ENCODE measurements around the gene RAPSN.

Gene RAPSN

GRCh38 chr11:47448566-47449427 is at the start of gene RAPSN:
Gene RAPSN (minus strand): TSS chr11:47449136. CDS start chr11:47448964, 172 bp downstream.
- no peak for DNase-seq (ENCODE audit: low read depth, low spot score)

GRCh38 chr11:47498149-47498548 is 49.2 kb upstream of the RAPSN start:
- no peak for DNase-seq (ENCODE audit: low read depth, low spot score)

DNA sequence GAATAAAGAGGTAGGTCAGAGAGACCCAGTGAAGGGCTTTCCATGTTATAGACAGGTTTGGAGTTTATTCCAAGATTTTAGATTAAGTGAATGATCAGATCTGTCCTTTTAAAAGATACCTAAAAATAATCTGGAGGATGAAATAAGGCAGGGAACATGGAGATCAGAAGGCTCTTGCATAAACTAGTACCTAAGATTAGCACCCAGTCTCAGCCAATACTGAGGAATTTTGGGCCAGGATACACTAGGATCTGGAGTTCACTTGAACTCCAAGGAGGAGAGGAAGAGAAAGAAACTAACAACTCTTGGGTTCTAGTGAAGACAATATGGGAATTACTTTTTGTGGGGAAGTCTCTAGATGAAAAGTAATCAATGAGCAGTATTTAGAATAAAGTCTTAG is 47.9 kb upstream of the RAPSN start:
- DNase-seq (ENCODE audit: low read depth, low spot score), result no peak

GRCh38 chr11:47495856-47496217 is 46.9 kb upstream of the RAPSN start:
- no peak for DNase-seq (ENCODE audit: low read depth, low spot score)

GRCh38 chr11:47495011-47495855 is 46.3 kb upstream of the RAPSN start:
- no peak for DNase-seq (ENCODE audit: low read depth, low spot score)

DNA sequence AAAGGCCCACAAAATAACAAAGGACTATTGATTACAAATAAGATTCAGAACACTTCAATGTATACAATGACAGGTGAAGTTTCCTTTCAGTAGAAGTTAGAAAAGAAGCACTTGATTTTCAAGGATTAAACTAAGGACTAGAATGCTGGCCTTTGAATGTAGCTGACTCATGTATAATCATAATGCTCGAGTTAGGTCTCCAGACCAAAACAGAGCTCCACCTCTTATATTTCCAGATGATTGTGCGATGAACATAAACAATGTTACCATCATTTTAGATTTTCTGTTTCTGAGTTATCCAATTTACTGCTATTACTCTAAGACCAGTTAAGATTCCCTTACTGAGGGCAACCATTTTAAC is 40.4 kb upstream of the RAPSN start:
- DNase-seq (ENCODE audit: low read depth, low spot score), result no peak

DNA sequence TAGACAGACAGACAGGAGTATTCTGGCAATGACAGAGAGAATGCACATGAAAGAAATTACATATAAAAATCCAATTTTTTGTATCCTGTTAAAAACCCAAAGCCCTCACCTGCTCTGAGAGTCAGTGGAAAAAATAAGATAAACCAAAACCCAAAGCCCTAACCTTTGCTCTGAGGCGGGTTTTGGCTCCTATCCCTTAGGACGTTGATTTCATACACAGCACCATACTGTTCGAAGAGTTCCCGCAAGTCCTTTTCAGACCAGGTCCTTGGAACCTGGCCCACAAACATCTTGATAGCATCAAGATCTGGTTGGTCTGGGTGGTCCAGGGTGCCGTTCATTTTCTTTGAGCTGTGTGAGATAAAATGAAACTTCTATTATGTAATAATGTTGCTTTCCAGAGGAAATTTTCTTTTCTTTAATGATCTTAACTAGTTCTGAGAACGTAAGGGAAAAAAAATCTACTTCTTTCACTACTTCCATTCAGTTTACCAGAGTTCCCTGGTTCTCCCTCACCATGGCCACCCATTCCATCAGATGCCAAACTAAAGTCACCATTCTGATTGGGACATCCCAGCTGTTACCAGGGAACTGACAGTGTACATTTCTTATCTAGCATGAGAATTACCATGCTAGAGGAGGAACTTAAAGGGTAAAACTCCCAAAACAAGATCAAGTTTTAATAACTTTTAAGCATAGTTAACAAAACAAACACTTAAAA is 39.9 kb upstream of the RAPSN start:
- no peak for DNase-seq (ENCODE audit: low read depth, low spot score)

GRCh38 chr11:47488111-47488510 is 39.2 kb upstream of the RAPSN start:
- no peak for DNase-seq (ENCODE audit: low read depth, low spot score)

DNA sequence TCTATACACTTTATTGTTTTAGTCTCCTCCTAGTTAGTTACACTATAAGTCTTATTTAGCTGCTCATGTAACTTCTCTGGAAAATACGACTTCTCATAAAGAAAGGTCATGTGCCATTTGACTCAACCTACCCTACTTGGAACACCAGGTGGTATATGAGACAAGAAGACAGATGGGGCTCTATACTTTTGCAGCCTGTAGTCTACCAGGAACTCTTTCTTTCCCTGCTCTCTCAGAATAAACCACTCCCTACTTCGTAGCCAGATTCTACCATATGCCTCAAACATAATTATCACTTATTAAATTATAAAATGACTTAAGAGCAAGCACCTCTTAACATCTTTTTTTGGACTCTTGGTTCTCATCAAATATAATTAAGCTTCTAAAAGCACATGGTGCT is 38.5 kb upstream of the RAPSN start:
- no peak for DNase-seq (ENCODE audit: low read depth, low spot score)

DNA sequence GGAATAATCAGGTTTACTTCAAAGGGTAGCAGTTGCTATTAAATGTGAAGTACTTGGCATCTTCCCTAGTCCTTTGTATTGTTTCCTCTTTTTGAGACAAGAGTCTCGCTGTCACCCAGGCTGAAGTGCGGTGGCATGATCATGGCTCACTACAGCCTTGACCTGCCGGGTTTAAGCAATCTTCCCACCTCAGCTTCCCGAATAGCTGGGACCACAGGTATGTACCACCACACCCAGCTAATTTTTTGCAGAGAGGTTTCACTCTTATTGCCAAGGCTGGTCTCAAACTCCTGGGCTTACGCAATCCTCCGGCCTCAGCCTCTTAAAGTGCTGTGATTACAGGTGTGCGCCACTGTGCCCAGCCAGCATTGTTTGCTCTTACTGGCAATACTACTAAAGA is 36.2 kb upstream of the RAPSN start:
- DNase-seq (ENCODE audit: low read depth, low spot score), result no peak

GRCh38 chr11:47483457-47483856 is 34.5 kb upstream of the RAPSN start:
- DNase-seq (ENCODE audit: low read depth, low spot score), result no peak

GRCh38 chr11:47480762-47481161 is 31.8 kb upstream of the RAPSN start:
- no peak for DNase-seq (ENCODE audit: low read depth, low spot score)

- no peak for DNase-seq (ENCODE audit: low read depth, low spot score)
Measured at GRCh38 chr11:47478651-47479329, 29.9 kb upstream of the RAPSN start.

GRCh38 chr11:47477753-47478152 is 28.8 kb upstream of the RAPSN start:
- DNase-seq (ENCODE audit: low read depth, low spot score), result no peak

GRCh38 chr11:47477323-47477722 is 28.4 kb upstream of the RAPSN start:
- no peak for DNase-seq (ENCODE audit: low read depth, low spot score)

GRCh38 chr11:47470671-47471070 is 21.7 kb upstream of the RAPSN start:
- DNase-seq (ENCODE audit: low read depth, low spot score), result no peak

DNA sequence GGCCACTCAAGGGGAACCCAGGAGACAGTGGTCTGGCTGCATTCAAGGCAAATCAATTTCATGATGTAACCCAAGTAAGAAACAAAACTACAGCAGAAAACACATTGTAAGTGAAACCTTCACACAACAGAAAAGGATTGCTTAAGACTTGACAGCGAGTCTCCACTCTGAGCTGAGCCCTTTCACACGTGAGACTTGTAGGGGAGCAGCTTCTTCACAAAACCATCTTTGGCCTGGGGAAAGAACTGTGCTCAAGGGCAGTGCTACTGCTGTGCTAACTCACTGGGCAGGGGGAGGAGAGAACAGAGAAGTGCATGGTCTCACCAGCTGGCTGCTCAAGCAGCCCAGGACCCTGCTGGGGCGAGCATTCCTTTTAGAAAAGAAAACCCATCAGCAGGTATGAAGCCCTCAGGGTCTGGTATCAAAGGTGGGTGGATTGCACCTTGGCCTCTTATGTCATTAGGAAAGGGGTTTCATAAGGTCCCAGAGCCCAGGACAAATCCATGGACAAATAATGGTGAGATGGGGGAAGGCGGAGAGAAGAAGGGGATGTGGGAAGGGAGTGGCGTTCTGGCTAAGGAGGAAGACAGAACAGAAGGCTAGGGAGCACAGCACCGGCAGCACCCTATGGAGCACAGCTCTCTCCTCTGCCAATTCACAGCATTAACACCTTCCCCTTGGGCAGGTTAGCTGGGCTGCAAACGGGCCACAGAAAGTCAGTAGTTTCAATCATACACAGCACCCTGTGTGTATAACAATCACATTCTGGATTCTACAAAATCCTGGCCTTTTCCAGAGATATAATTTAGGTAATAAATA is 20.6 kb upstream of the RAPSN start:
- DNase-seq (ENCODE audit: low read depth, low spot score), result no peak

- DNase-seq (ENCODE audit: low read depth, low spot score), result no peak
Measured at GRCh38 chr11:47468598-47469214, 19.8 kb upstream of the RAPSN start.

DNA sequence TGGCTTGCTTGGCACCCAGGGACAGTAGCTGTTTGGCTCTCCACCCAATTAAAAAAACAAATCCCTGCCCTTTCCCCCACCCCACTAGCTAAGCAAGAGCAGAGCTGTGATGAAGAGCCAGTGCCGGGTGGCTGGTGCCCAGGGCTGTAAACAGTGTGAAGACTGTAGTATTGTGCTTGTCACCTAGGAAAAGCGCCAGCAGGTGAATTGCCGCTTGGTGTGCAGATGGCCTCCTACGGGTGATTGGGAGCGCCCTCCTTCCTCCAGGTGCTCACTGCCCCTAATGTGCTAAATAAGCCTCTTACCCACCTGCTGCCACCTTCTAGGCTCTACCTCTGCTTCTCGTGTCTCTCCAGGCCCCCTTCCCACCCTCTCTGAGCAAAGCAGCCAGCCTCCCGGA is 18.4 kb upstream of the RAPSN start:
- no peak for DNase-seq (ENCODE audit: low read depth, low spot score)

GRCh38 chr11:47466701-47467250 is 17.8 kb upstream of the RAPSN start:
- peak; percentile 81 for DNase-seq (ENCODE audit: low read depth, low spot score)
